Upper lobe of left lung (tissue), 6 donors: ENCODE data around the gene SPDL1. TPM values are rescaled to one million over a fixed set of nuclear protein-coding genes. Genes with fewer than 3 reads are reported as not detected.

Experiments
- ATAC-seq, 2 donors: fragments of 200-7000 bp; cut with Tn5 transposase; one replicate each; pipeline ENCODE4 v1.9.1; 2022; ENCODE audit warnings: mild to moderate bottlenecking in 2 of 2, moderate library complexity in 2 of 2; ENCODE audit not compliant: low FRiP score in 2 of 2
- DNase-seq, 2 donors: peaks; one replicate each; pipeline ENCODE4 v3.0.0-alpha.2; 2019 to 2020
- H3K27ac ChIP-seq, 4 donors: fragments of 200-600 bp; sonication (generic); one replicate each; pipeline ENCODE4 v1.5.1; 2016 to 2019
- H3K27me3 ChIP-seq, 4 donors: fragments of 200-600 bp; sonication (generic); one replicate each; pipeline ENCODE4 v1.5.1; 2017 to 2019
- H3K36me3 ChIP-seq, 4 donors: fragments of 200-600 bp; sonication (generic); one replicate each; pipeline ENCODE4 v1.5.1; 2016 to 2019
- H3K4me1 ChIP-seq, 4 donors: fragments of 200-600 bp; sonication (generic); one replicate each; pipeline ENCODE4 v1.5.1; 2018 to 2019
- H3K4me3 ChIP-seq, 4 donors: fragments of 200-600 bp; sonication (generic); one replicate each; pipeline ENCODE4 v1.5.1; 2017 to 2019; ENCODE audit warnings: mild to moderate bottlenecking in 2 of 4, moderate library complexity in 1 of 4
- H3K9me3 ChIP-seq, 4 donors: fragments of 200-600 bp; sonication (generic); one replicate each; pipeline ENCODE4 v1.5.1; 2018 to 2019
- CTCF ChIP-seq, 6 experiments: fragments of 450-650 bp in 4 of 6; fragments of 200-600 bp in 2 of 6; sonication (generic) in 2 of 6; IDR thresholded peaks; one replicate each; pipeline ENCODE4 v1.5.1; 2016 to 2019; ENCODE audit warnings: antibody characterized with exemption in 6 of 6
- EP300 ChIP-seq, 4 donors: sonication (generic); formaldehyde crosslinking; IDR thresholded peaks; one replicate each; pipeline ENCODE4 v1.5.1; 2017; ENCODE audit warnings: antibody characterized with exemption in 4 of 4, control low read depth in 2 of 4
- POLR2A ChIP-seq, 4 donors: fragments of 450-650 bp; IDR thresholded peaks; one replicate each; pipeline ENCODE4 v1.5.1; 2016 to 2017; ENCODE audit warnings: antibody characterized with exemption in 4 of 4, mild to moderate bottlenecking in 2 of 4
- POLR2AphosphoS5 ChIP-seq, 2 donors: sonication (generic); formaldehyde crosslinking; IDR thresholded peaks; one replicate each; pipeline ENCODE4 v1.5.1; 2017; ENCODE audit warnings: antibody characterized with exemption in 2 of 2
- WGBS, 2 donors: methylation state at CpG; one replicate each; pipeline ENCODE4 v1.1.5; 2017 to 2018; 5-methylcytosine and 5-hydroxymethylcytosine counted together
- total RNA-seq, 6 donors: library from RNA; depleted of rRNA in 4 of 6; stranded (reverse); fragments of >200 nt in 4 of 6; gene quantifications; one replicate each; pipeline versions ENCODE4 v1.1.0 to v1.2.1, GENCODE V29; 2016 to 2021
- donor health status: DM: no; HTN: no; CAD: no; lungs with moderate emphysema.
- donor health status: DM: no; HTN: yes; CAD: no; lungs with severe emphysema.

The SPDL1 gene
- 1 to 10 TPM; 1.9 to 9.2 (median 5.5) TPM for total RNA-seq

DNA sequence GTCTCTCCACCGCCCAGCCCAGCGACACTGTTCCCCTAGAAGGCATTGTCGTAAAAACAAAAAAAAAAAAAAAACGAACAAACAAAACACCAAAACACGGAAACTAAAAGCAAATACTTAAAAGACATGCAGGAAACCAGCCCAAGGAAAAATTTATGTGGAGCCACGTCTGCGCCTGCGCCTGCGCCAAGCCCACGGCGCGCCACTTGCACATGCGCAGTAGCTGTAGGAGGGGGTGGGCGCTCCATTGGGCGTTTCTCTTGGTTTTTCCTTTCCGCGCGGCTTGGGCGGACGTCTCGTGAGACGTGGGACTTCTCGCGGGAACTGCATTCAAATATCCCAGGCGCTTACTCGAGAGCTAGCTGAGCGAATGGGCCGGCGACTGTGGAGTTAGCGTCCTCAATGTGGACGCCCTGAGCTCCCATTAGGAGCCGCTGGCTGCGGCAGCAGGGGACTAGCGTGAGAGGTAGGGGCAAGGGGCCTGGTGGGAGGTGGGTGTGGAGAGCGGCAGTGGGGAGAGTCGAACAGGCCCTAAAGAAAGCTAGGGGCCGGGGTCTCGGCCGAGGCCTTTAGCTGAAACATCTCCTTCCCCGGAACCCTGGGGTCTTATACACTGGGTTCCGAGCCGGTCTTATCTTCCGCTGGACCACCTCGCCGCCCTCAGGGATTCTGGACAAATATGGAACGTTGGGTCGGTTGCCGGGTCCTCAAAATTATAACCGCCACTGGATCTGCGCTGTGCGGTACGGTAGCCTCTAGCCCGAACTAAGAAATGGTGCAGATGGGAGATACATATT lies at the start of gene SPDL1:
SPDL1 (plus strand) TSS at position 350 of the 797 bp plus-strand sequence. CDS start 4,644 bp downstream, outside the sequence.
- Histone ChIP-seq H3K27ac (peak within 1 kb of the TSS; percentile 72 to 81 (median 74)), H3K9me3 (no peaks in the 10 kb centered on the region)
- ATAC-seq: peak; percentile 96 to 98

DNA sequence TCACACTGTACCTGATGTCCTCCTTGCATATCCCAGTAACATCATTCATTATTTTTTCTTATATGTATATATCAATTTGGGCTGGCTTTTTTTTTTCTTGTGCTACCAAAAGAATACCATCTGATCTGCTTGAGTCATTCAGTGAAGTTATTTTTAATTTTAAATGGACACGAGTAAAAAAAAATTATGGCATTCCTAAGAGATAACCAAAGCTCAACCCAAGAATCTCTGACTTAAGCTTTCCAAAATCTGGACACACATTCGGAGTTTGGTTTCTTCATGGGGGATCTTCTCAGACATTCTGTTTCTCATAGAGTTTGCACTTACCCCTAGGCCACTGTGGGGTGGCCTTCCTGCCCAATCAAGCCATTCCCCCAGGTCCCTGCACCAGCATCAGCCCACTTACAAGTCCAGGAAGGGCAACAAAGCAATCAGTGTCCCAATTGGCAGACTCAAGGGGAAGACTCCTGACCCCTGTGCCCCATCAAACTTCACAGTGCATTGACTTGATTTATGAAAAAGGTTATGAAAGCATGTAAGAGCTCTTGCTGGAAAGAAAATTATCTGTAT lies 49.2 kb upstream of the SPDL1 start:
- H3K4me3 ChIP-seq: no peak overlapping the region
- no peaks in the 10 kb centered on the region for H3K9me3 ChIP-seq
- no peak for ATAC-seq
- no peaks in the 10 kb centered on the region for H3K4me1 ChIP-seq
- H3K27ac ChIP-seq: no peak overlapping the region
- 64 to 69% methylated on average over 2 of the region's 2 CpGs for WGBS, 2 donors
- no peak for DNase-seq
- no peaks in the 10 kb centered on the region for H3K36me3 ChIP-seq
- TF ChIP-seq POLR2A (IDR thresholded peaks at IDR 0.05) (no peak), POLR2AphosphoS5 (IDR thresholded peaks at IDR 0.05) (no peak), EP300 (IDR thresholded peaks at IDR 0.05) (no peak), CTCF (IDR thresholded peaks at IDR 0.05) (no peak)
- H3K27me3 ChIP-seq: no peaks in the 10 kb centered on the region

More for the DNA sequence above, at the start of gene SPDL1:
- WGBS, 2 donors: 0% methylated on average over 33 to 52 of the region's 53 CpGs
- Histone ChIP-seq H3K36me3 (peaks cover 0 to 3% (median 1%) of the 10 kb centered on the region in 4 donors), H3K27me3 (no peaks in the 10 kb centered on the region), H3K4me1 (peaks cover 8 to 11% (median 9%) of the 10 kb centered on the region in 4 donors), H3K4me3 (peak within 1 kb of the TSS; percentile 73 to 98 (median 84))
- TF ChIP-seq CTCF (IDR thresholded peaks at IDR 0.05): no peak
- peak in 1 of 2 donors; percentile 73 for TF ChIP-seq POLR2AphosphoS5 (IDR thresholded peaks at IDR 0.05)
- no peak for TF ChIP-seq EP300 (IDR thresholded peaks at IDR 0.05)
- peak in 2 of 4 donors; percentile 68 to 72 for TF ChIP-seq POLR2A (IDR thresholded peaks at IDR 0.05)
- peak; percentile 94 to 96 for DNase-seq

- no peak overlapping the region for H3K27ac ChIP-seq
- H3K4me1 ChIP-seq: no peaks in the 10 kb centered on the region
- DNase-seq (no peak), ATAC-seq (no peak)
- H3K27me3 ChIP-seq: no peaks in the 10 kb centered on the region
- no peaks in the 10 kb centered on the region for H3K9me3 ChIP-seq
- no peaks in the 10 kb centered on the region for H3K36me3 ChIP-seq
- TF ChIP-seq CTCF (IDR thresholded peaks at IDR 0.05) (no peak), EP300 (IDR thresholded peaks at IDR 0.05) (no peak), POLR2AphosphoS5 (IDR thresholded peaks at IDR 0.05) (no peak), POLR2A (IDR thresholded peaks at IDR 0.05) (no peak)
- H3K4me3 ChIP-seq: no peak overlapping the region
Measured at GRCh38 chr5:169534939-169535338, 48.6 kb upstream of the SPDL1 start.

GRCh38 chr5:169538944-169539343 lies 44.6 kb upstream of the SPDL1 start:
- no peak overlapping the region for H3K4me3 ChIP-seq
- 68 to 86% methylated on average over 1 of the region's 1 CpG for WGBS, 2 donors
- ATAC-seq: no peak
- H3K36me3 ChIP-seq: no peaks in the 10 kb centered on the region
- H3K27me3 ChIP-seq: no peaks in the 10 kb centered on the region
- H3K4me1 ChIP-seq: no peaks in the 10 kb centered on the region
- TF ChIP-seq CTCF (IDR thresholded peaks at IDR 0.05): no peak
- TF ChIP-seq EP300 (IDR thresholded peaks at IDR 0.05): no peak
- no peak for TF ChIP-seq POLR2A (IDR thresholded peaks at IDR 0.05)
- no peak for TF ChIP-seq POLR2AphosphoS5 (IDR thresholded peaks at IDR 0.05)
- H3K9me3 ChIP-seq: peaks cover 0 to 7% (median 0%) of the 10 kb centered on the region in 4 donors
- H3K27ac ChIP-seq: no peak overlapping the region
- no peak for DNase-seq
